GM12864 (cell line): ENCODE data around the gene HS1BP3.
A peak's percentile ranks its signal among the peaks of the same experiment; 100 is the strongest.

Experiments used
- DNase-seq: peaks from one replicate; pipeline ENCODE4 v3.0.0-alpha.2; 2011; ENCODE audit warnings: low read depth
- H3K4me3 ChIP-seq: 2 replicates; pipeline ENCODE4 v1.5.1; 2011; ENCODE audit warnings: mild to moderate bottlenecking, low read depth, low read length, control low read depth
- TF ChIP-seq, protein P1 (sequence below): IDR thresholded peaks from 2 replicates; pipeline ENCODE4 v1.5.1; 2011; ENCODE audit warnings: low read depth, mild to moderate bottlenecking, moderate library complexity, low read length, control low read depth, inconsistent platforms; ENCODE audit errors: missing control alignments

The HS1BP3 gene

GRCh38 chr2:20597860-20598183, 53.1 kb downstream of the HS1BP3 start:
- H3K4me3 ChIP-seq = no peak overlapping the region
- DNase-seq = no peak
- TF ChIP-seq, protein P1, sequence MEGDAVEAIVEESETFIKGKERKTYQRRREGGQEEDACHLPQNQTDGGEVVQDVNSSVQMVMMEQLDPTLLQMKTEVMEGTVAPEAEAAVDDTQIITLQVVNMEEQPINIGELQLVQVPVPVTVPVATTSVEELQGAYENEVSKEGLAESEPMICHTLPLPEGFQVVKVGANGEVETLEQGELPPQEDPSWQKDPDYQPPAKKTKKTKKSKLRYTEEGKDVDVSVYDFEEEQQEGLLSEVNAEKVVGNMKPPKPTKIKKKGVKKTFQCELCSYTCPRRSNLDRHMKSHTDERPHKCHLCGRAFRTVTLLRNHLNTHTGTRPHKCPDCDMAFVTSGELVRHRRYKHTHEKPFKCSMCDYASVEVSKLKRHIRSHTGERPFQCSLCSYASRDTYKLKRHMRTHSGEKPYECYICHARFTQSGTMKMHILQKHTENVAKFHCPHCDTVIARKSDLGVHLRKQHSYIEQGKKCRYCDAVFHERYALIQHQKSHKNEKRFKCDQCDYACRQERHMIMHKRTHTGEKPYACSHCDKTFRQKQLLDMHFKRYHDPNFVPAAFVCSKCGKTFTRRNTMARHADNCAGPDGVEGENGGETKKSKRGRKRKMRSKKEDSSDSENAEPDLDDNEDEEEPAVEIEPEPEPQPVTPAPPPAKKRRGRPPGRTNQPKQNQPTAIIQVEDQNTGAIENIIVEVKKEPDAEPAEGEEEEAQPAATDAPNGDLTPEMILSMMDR = no peak

GRCh38 chr2:20596973-20597859, 53.7 kb downstream of the HS1BP3 start:
- TF ChIP-seq, protein P1 = no peak
- H3K4me3 ChIP-seq = no peak overlapping the region
- no peak for DNase-seq

DNA sequence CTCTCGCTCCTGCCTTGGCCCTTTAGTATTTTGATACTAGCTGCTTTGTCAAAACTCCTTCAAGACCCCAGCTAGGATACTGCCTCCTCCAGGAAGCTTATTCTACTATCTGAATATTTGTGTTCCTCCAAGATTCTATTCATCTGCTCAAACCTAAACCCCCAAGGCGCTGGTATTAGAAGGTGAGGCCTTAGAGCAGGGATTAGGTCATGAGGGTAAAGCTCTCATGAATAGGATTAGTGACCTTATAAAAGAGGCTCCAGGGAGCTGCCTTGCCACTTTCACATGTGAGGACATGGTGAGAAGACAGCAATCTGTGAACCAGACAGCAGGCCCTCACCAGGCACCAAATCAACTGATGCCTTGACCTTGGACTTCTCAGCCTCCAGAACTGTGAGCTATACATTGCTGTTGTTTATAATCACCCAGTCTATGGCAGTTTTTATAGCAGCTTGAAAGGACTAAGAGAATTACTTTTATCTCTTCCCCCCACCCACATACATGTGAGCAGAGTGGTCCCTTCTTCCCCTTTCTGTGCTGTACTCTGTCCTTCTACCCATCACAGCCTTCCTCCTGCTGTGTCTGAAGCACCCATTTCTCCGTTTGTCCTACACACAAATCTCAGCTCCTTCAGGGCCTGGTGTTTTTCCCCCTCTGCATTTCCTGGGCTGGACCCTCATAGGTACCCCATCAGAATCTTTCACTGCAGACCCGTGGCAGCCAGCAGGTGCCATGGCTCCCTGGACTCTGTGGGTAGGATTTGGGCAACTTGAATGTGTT, 54.5 kb downstream of the HS1BP3 start:
- no peak for DNase-seq
- TF ChIP-seq, protein P1 = no peak
- H3K4me3 ChIP-seq = no peak overlapping the region

- H3K4me3 ChIP-seq = peak overlapping the region; percentile 13
- TF ChIP-seq, protein P1 = no peak
- peak; percentile 72 for DNase-seq
These were observed 55.3 kb downstream of the HS1BP3 start for GRCh38 chr2:20595439-20596192.

DNA sequence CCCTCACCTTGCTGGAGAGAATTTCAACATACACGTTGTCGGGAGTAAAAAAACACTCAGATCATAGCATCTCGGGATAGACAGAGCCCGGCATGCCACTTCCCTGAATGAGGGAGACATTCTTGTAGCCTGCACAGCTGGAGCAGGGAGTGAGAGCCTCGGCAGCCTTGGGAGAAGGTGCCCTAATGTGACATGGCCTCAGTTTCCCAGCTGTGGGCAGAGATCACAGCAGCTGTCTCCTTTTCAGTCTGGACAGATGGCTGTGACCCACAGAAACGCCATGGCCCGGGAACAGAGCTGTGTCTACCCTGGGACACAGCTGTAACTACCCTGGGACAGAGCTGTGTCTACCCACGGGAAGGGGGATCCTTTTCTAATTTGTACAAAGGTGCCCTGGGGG, 55.9 kb downstream of the HS1BP3 start:
- TF ChIP-seq, protein P1 = no peak
- no peak for DNase-seq

GRCh38 chr2:20594048-20594750, 56.7 kb downstream of the HS1BP3 start:
- no peak for DNase-seq
- TF ChIP-seq, protein P1 = no peak
- no peak overlapping the region for H3K4me3 ChIP-seq

More for the DNA sequence above, 55.9 kb downstream of the HS1BP3 start:
- H3K4me3 ChIP-seq = peak overlapping the region; percentile 13
